ENCODE measurements around the gene TBX10. TPM values are rescaled to one million over a fixed set of nuclear protein-coding genes. Genes with fewer than 3 reads are reported as not detected.
"Not testable (repeated sequence)": the region's sequence is repeated elsewhere in the genome, so short reads cannot be mapped to it uniquely, and the experiment has no call there.

The TBX10 gene
- total RNA-seq, 1 experiment from 2014 or later, result not detected

DNA sequence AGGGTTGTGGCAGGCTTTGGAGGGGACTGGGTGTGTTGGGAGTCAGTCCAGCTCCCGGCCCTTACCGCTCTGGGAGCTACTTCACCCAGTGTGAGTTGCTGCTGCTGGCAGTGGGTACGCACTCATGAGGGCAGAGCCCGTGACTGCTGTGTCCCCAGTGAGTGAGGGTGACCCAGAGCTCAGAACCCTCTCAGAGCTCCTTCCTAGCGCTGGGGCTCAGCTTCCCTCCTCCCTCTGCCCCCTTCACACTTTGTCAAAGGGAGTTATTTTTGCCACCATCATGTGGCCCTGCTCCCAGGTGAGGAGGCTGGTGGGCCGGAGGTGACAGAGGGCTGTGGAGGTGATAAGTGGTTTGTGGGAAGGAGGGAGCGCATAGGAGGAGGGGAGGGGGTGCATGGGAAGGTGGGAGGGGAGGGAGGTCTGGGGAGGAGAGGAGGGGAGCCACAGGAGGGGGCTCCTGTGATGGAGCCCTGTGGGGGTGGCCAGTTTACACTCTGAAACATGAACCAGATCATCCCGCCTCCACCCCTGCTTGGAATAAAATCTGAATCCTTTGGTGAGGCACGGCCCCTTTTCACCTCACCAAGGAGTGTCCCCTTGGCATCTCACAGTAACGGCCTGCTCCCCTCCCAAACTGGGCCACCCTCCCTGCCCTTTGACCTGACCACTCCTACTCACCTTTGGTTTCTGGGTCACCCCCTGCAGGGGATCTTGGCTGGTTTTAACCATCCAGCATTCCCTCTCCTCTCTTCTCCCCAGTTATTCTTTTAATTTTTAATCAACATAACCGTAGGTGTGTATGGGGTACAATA lies 22.9 kb downstream of the TBX10 start:
- DNase-seq (ENCODE audit: low spot score), result no peak

- DNase-seq (ENCODE audit: low spot score), result no peak
These were observed 23.7 kb downstream of the TBX10 start for GRCh38 chr11:67615728-67616430.

DNA sequence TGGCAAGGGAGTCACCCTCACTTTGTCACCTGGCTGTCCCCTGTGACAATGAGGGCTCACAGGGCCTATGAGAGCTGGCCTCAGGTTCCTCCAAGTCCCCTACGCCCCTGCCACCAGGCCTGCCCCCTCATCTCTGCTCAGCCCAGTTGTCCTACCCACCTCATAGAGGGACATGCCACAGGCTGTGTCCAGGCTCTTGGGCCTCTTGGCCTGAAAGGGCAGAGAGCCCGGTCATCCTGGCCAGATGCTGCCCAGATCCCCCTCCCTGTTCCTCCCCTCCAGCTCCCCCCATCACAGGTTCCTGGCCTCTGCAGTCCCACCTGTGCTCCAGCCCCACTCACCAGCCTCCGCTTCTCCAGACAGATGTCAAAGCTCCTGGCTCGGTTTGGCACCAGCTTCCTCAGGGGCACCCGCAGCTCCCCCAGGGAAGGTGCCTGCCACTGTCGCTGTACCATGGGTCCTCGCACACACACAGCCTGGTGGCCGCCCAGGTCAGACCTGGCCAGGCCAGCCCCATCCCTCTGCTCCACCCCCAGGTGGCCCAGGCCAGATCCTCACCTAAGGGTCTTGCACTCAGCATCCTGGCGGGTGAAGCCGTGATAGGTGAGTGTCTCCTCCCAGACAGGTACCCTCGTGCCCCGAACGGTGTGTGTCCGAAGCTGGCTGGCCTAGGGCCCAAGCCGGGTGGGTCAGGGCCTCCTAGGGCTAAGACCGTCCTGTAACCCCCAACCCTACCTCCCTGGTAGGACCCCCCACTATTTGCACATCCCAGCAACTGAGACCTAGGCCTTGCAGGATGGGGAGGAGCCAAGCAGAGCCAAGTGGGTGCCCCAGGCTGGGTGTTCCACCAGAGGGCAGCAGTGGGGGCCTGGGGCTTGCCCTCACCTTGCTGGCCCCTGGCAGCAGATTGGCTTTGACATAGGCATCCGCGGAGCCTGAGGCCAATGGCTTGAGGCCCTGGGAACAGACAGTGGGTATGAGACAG lies 24.5 kb downstream of the TBX10 start:
- peak; percentile 13 for DNase-seq (ENCODE audit: low spot score)

DNA sequence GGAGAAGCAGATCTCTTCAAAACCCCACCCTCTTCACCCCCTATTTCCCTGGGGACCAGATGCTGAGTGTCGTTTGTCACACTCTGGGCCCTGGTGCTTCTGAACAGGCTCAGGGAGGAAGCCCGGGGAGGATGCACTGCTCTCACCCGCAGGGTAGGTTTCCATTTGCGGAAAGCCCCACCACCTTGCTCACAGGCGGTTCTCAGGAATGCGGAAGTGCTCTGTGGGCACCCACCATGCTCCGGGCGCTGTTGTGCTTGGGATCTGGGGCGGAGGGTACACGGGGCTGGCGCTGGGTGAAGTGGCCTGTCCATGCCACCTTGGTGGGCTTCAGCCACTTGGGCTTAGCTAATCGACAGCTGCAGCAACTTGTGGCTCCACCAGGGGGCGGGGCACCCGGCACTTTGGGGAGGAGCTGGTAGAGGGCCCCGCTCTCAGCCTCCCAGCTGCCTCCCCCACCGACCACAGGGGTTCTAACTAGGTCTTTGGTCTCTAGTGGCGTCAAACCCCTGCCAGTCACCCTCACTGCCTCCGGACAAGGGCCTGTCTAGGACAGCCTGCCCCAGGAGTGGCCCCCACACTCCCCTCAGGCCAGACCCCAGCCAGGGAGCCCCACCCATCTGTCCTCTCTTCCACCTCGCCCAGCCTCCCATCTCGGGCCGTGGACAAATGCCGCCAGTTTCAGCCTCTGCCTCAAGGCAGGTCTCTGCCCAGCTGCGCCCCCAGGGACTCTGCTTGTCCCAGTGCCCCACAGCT lies 25.4 kb downstream of the TBX10 start:
- DNase-seq (ENCODE audit: low spot score), result no peak

DNA sequence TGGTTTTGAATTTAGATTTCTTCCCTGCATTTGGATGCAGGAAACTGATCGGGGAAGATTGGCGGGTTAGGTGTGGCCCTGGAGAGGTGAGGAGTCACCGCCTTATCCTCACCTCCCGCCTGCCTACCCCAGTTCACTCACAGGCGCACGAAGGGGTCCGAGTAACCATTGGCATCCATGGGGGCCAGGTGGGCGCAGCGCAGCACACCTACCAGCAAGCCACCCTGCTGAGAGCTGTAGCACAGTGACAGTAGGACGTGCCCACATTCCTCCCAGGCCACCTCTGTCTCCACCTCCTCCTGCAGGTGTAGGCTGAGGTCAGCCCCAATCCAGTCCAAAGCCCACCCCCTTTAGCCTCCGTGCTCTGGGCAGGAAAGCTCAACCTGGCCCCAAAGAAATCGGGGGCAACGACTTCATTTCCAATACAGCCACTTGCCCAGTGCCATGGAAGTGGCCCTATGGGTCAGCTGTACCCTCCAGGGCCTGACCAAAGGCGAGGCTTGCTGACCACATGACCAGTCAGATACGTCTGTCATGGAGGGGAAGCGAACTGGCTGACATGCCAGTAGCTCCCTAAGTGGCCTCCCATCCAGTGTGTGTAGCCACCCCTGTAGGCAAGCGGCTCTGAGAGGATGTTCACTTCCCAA lies 26.1 kb downstream of the TBX10 start:
- no peak for DNase-seq (ENCODE audit: low spot score)

- DNase-seq (ENCODE audit: low spot score), result no peak
These were observed 26.8 kb downstream of the TBX10 start for GRCh38 chr11:67612751-67613150.

DNA sequence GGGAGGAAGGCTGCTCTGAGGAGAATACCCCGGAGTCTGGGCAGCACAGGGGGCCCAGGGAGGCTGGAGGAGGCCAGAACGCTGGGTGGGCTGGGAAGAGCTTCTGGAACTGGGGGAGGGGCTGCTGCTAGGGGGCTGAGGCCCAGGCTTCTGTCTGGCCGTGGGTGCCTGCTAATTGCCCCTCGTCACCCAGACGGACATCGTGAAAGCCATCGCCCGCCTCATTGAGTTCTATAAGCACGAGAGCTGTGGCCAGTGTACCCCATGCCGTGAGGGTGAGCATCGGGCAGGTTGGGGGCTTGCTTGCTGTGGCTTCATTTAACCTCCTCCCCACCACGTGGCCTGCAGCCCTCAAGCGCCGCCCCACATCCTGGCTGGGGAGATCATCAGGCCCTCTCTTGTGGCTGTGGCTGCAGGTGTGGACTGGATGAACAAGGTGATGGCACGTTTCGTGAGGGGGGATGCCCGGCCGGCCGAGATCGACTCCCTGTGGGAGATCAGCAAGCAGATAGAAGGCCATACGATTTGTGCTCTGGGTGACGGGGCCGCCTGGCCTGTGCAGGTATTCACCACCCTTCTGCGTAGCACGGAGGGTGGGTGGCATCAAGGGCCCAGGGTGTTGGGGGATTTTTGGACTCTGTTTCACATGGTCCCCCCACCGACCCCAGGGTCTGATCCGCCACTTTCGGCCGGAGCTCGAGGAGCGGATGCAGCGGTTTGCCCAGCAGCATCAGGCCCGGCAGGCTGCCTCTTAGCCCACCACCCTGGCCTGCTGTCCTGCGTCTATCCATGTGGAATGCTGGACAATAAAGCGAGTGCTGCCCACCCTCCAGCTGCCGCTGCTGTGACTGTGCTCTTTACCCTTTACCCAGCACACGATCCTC lies 27.6 kb downstream of the TBX10 start:
- DNase-seq (ENCODE audit: low spot score), result no peak

DNA sequence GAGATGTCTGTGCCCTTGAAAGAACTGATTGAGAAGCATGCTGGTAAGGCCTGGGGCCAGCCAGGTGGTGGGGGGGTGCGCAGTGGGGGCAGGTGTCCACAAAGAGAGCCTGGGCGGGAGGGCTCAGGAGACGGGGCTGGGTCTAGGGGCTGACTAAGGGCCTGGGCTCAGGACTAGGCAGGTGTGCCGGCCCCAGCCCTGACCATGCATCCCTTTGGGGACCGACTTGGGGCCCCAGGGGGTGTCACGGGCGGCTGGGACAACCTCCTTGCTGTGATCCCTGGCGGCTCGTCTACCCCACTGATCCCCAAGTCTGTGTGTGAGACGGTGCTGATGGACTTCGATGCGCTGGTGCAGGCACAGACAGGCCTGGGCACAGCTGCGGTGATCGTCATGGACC lies 28.4 kb downstream of the TBX10 start:
- DNase-seq (ENCODE audit: low spot score), result no peak

DNA sequence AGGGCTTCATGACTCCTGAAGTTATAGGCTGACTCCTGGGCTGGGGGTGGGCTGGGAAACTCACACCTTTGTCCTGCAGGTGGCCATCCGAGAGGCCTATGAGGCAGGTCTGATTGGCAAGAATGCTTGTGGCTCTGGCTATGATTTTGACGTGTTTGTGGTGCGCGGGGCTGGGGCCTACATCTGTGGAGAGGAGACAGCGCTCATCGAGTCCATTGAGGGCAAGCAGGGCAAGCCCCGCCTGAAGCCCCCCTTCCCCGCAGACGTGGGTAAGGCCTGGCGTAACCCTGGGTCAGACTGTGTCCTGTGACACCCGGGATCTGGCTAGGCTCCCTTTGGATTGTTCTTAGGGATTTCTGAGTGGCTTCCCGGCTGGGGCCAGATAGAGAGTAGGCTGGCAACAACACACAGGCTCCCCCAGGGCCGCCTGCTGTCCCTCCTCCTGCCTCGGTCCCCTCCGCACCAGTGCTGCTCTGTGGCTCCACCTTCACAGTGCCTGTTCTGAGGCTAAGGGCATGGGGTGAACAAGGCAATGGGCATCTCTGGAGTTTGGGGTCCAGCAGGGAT lies 29.2 kb downstream of the TBX10 start:
- no peak for DNase-seq (ENCODE audit: low spot score)

DNA sequence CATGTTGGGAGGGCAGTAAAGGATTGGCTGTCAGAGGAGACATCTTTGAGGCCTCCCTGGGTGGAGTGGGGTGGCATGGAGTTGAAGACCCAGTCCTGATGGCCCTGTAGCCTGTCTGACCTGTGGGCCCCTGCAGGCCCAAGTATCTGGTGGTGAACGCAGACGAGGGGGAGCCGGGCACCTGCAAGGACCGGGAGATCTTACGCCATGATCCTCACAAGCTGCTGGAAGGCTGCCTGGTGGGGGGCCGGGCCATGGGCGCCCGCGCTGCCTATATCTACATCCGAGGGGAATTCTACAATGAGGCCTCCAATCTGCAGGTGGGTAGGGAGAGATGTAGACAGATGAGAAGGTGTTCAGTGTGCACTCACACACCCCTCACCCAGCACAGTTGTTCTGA lies 30.2 kb downstream of the TBX10 start:
- no peak for DNase-seq (ENCODE audit: low spot score)

DNA sequence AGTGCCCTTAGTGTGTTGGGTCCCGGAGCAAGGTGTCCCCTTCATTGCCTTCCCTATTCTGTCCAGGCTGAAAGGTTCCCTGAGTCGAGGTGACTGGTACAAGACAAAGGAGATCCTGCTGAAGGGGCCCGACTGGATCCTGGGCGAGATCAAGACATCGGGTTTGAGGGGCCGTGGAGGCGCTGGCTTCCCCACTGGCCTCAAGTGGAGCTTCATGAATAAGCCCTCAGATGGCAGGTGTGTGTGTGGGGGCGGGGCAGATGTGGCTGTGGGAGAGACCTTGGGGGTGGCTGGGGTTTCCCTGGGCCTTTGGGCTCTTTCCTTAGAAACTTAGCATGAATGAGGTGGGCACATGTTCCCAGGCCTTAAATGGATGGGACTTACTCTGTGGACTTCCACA lies 31.1 kb downstream of the TBX10 start:
- DNase-seq (ENCODE audit: low spot score), result no peak

DNA sequence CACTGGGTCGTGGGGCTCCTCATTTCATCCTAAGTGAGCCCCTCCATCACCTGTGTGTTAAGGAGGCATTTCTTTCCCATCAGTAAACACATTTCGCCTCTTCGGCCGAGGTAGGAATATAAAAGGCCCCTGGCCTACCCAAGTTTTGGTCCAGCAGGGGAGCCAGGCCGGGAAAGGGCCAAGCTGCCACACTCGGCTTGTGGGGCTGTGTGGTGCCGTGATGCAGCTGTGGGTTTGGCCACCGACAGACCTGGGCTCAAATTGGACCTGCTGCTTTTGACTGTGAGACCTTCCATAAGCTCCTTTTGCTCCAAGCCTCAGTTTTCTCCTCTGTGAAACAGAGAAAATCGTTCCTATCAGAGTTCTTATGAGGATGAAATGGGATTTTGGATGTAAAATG lies 32.1 kb downstream of the TBX10 start:
- DNase-seq (ENCODE audit: low spot score), result no peak

GRCh38 chr11:67606492-67607295 lies 32.9 kb downstream of the TBX10 start, which contains the start of gene NDUFV1:
Gene NDUFV1, plus strand, starts transcription at chr11:67606936. Its CDS starts 69 bp downstream, at chr11:67607005.
- DNase-seq (ENCODE audit: low spot score), result peak; percentile 83

DNA sequence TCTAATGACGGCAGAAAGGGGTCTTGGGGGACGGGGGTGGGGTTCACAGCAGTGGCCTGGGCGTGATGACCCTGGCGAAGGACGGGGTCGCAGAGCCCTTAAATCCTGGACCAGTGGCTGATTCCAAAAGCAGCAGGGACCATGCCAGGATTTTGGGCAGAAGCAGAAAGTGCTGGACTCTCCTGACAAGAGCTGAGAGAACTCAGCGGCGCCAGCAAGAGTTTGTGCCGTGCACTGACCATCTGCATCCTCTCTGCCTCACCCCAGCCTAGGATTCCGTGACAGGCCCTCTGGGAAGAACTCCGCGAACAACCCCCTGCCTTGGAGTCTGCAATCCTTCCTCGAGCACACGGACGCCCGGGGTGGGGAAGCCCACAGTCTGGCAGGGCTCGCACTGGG lies 33.5 kb downstream of the TBX10 start:
- no peak for DNase-seq (ENCODE audit: low spot score)

DNA sequence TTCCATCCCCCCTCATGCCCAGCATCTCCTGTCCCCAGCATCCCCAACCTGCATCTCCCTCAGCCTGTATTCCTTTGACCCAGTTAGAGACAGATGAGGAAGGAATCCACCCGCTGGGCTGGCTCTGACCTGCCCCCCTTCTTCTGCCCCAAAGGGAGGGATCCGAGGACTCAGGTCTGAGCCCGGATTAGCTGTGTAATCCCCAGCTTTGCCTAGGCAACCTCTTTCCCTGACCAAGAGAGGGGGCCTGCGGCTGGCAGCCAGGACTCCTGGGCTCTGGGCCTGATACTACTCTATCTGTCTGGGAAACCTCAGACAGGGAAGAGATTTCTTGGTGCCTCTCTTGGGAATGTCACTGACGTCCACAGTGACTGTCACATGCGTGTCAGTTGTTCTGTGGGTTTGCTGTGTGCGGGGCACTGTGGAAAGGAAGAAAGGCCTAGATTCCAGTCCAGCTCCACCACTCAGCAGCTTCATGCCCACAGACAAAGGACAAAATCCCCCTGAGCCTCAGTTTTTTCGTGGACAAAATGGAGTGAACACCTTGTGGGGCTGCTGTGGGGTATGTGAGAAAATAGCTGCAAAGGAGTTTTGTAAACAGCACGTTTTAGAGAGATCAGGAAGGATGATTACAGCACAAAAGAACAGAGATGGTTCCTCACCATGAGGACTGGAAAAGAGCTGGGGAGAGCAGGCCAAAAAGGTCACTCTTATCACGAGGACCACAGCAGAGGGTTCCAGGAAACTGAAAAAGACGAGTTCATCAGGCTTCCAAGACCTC lies 34.1 kb downstream of the TBX10 start:
- no peak for DNase-seq (ENCODE audit: low spot score)

- no peak for DNase-seq (ENCODE audit: low spot score)
These were observed 34.7 kb downstream of the TBX10 start for GRCh38 chr11:67604815-67605214.

- not testable (repeated sequence) for DNase-seq (ENCODE audit: low spot score)
These were observed 35.4 kb downstream of the TBX10 start for GRCh38 chr11:67604119-67604518.

DNA sequence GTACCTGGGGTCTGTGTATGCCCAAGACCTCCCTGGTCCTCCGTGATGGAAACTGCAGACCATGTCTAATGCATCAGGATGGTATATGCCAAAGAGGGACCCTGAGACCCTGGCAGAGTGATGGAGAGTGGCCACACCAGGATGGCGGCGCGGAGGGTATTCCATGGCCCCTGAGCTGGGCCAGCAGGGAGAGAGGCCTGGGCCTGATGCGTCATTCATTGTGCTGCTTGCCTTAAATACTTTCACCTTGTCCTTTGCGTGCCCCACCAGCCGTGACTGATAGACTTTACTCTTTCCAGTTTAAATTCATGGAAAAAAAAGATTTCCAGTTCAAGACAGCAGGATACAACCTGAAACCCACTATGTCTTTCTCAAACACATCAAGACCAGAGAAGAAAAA lies 38.5 kb downstream of the TBX10 start:
- no peak for DNase-seq (ENCODE audit: low spot score)
